HEK293T (cell line): Measurements from ENCODE around the gene YPEL1.

Experiments used
- ARNT ChIP-seq: fragments of 450-650 bp; IDR thresholded peaks from 2 replicates; pipeline ENCODE4 v1.6.1; 2017; ENCODE audit warnings: mild to moderate bottlenecking
- BHLHE40 ChIP-seq: fragments of 450-650 bp; IDR thresholded peaks from 2 replicates; pipeline ENCODE4 v1.6.1; 2016; ENCODE audit warnings: mild to moderate bottlenecking, moderate library complexity, borderline replicate concordance
- CTBP1 ChIP-seq: fragments of 450-650 bp; IDR thresholded peaks from 2 replicates; pipeline ENCODE4 v1.6.1; 2016; ENCODE audit warnings: borderline replicate concordance
- ELF4 ChIP-seq: fragments of 450-650 bp; IDR thresholded peaks from 2 replicates; pipeline ENCODE4 v1.6.1; 2017; ENCODE audit warnings: antibody characterized with exemption
- FOXA1 ChIP-seq: fragments of 450-650 bp; IDR thresholded peaks from 2 replicates; pipeline ENCODE4 v1.6.1; 2016; ENCODE audit warnings: mild to moderate bottlenecking
- FOXK2 ChIP-seq: fragments of 450-650 bp; IDR thresholded peaks from 2 replicates; pipeline ENCODE4 v1.6.1; 2016; ENCODE audit warnings: mild to moderate bottlenecking
- FOXM1 ChIP-seq: fragments of 450-650 bp; IDR thresholded peaks from 2 replicates; pipeline ENCODE4 v1.6.1; 2017; ENCODE audit warnings: mild to moderate bottlenecking, borderline replicate concordance
- HDGF ChIP-seq: fragments of 450-650 bp; IDR thresholded peaks from 2 replicates; pipeline ENCODE4 v1.6.1; 2017; ENCODE audit warnings: antibody characterized with exemption, borderline replicate concordance
- SP1 ChIP-seq: fragments of 450-650 bp; IDR thresholded peaks from 2 replicates; pipeline ENCODE4 v1.6.1; 2017
- TARDBP ChIP-seq: fragments of 450-650 bp; IDR thresholded peaks from 2 replicates; pipeline ENCODE4 v1.6.1; 2016

DNA sequence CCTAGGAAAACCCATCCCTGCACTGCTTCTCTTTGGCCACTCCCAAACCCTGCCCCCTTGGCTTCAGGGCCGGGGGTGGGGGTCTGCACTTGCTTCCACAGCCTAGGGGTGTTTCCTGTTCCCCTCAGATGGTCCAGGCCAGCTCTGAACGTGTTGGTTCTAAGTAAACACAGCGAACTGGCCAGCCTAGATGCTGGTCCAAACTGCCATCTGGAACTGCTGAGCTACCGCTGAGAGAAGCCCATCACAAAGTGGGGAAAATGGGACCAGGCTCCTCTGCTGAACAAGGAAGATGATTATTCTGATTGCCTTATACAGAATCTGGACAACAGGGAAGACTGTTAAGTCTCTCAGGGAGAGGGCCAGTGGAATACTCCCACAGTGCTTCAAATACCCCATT, 23.5 kb upstream of the YPEL1 start:
- TF ChIP-seq TARDBP, result no peak
- no peak for TF ChIP-seq ELF4
- TF ChIP-seq SP1, result no peak
- TF ChIP-seq BHLHE40, result no peak
- no peak for TF ChIP-seq FOXA1
- no peak for TF ChIP-seq ARNT
- no peak for TF ChIP-seq FOXM1
- TF ChIP-seq FOXK2, result no peak
- TF ChIP-seq CTBP1, result no peak
- no peak for TF ChIP-seq HDGF
